ENCODE results near the gene PTX4.

The PTX4 gene

DNA sequence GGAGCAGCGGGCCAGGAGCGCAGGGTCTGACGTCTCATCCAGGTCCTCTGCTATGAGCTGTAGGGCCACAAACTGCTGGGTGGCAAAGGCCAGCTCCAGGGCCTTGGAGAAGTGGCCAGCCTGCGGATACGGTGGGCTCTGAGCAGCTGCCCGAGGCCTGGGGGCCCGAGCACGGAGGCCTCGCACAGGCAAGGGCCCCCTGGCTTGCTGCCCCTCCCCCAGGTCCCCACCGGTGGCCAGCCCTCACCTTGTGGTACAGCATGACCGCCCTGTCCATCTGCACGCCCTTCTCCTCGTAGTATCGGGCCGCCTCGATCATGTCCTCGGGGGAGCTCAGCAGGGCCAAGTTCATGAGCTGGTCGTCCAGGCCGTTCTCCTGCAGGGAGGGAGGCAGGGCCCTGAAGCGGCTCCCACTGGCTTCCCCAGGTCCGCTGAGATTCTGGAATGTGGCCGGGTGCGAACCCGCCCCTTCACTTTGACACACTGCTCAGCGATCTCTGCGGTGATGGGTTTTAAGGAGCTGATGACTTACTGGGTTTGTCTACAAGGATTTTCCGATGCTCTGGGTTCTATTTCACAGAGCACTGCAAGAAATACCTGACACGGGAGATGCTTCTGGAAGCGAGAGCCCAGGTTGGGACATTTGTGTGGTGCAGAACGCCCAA lies 35.0 kb upstream of the PTX4 start:
- no peak for ATAC-seq

DNA sequence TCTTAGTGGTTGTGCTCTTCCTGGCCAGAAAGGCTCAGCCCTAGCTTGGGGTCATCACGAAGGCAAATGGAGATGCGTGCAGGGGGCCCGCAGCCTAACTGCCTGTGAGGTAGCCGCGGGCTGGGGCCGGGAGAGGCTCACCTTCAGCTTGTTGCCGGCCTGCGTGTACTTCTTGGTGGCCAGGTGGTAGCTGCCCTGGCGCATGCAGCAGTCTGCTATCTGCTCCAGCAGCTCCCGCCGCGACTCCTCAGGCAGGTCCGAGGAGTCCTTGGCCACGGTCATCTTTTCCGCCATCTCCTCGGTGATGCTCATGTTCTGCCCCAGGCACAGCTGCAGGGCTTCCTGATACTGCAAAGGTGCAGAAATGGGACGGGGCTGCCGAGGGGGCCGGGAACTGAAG lies 31.7 kb upstream of the PTX4 start:
- ATAC-seq, result no peak

DNA sequence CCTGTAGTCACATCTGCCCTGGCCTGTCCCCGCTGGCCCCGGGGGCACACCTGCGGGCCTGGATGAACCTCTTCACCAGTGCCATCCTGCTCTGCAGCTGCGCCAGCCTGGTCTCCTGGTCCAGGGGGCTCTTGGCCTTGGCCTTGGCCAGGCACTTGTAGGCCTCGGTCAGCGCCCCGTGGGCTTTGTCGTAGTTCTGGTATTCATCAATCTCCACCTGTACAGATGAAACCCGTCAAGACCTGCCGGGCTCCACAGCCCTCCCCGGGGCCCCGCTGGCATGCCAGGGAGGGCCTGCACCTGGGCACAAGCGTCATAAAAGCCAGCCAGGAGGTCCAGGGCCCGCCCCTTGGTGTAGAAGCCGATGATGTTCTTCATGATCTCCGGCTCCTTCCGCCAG lies 31.1 kb upstream of the PTX4 start:
- no peak for ATAC-seq

DNA sequence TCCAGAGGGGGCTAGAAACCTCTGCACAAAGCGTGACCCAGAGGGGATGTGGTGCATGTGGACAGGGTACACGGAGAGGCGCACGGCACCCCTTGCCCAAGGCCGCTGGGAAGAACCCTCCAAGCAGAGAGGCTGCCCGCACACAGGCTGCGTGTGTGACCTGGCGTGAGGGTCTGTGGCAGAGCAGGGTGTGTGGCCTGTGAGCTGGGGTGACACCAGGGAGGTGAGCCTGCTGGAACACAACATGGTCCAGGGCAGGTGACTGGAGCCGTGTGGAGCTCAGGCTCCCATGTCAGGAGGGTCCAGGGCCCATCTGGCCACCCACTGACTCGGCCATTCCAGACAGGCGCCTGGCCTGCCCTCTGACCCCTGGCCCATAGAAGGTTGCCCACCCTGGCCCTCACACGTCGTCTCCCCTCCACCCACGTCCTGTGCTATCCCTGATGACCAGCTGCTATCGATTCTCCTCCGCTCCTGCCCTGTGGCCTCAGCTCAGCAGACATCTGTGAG lies 29.9 kb upstream of the PTX4 start:
- no peak for ATAC-seq

DNA sequence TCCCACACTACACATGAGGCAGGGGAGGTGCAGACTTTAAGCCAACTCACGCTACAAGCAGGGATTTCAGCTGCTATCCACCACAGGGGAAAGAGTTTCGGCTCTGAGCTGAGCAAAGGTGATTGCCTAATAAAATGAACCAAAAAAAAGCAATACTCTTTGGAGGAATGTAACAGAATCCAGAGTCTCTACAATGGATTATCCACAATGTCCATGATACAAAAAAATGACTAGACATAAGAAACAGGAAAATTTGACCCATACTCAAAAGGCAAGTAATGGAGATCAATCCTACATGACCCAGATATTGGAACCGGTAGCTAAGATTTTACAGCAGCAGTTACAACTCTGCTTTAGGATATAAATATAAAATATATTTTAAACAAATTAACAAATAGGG lies 25.8 kb upstream of the PTX4 start:
- no peak for ATAC-seq

DNA sequence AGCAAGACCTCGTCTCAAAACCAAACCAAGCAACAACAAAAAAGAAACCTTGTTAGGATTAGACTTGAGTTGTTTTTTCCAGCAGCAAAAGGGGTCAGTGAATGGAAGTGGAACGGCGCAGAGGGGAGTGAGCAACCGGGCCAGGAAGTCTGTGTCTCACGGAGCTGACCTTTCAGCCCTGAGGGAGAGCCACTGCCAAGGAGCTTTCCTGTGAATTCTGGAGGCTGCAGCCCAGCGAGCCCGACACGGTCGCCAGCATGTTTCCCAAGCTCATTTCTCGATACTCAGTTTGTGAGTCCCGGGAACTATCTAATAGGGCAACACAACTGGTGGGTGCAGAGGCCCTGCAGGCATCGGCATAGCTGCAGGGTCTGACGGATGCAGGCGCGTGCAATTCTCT lies 24.0 kb upstream of the PTX4 start:
- ATAC-seq, result no peak

DNA sequence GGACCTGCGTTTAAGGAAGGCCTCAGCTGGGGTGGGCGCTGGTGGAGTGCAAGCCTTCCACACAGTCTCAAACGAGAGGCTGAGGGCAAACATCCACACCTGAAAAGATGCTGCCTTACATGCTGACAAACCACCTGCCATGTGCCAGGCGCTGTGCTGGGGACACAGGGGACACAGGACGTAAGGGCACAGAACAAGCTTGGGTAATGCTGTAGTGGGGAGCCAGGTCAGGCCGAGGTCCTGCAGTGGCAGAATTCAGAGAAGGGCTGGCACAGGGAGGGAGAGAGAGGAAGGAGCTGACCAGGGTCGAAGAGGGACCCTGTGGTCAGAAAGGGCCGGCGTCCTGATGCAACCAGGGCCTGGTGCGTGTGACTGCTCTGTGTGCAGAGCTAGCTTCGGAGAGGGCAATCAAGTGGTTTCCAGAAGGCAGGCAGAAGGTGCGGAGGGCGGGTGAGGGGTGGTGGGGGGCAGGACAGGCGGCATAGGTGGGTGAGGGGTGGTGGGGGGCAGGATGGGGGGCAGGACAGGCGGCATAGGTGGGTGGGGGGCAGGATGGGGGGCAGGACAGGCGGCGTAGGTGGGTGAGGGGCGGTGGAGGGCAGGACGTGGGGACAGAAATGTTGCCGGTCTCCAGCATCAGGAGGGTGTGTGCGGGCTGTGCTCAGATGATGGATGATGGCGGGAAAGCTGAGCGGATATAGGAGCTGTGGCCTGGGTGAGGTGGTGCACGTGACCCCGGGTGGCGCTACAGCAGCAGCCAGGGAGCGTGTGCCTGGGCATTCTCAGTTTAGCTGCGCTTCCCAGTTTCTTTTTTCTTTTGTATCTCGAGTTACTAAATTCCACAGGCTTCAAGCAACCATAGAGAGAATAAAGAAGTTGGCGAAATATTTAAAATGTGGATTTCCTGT lies 23.2 kb upstream of the PTX4 start:
- no peak for ATAC-seq

DNA sequence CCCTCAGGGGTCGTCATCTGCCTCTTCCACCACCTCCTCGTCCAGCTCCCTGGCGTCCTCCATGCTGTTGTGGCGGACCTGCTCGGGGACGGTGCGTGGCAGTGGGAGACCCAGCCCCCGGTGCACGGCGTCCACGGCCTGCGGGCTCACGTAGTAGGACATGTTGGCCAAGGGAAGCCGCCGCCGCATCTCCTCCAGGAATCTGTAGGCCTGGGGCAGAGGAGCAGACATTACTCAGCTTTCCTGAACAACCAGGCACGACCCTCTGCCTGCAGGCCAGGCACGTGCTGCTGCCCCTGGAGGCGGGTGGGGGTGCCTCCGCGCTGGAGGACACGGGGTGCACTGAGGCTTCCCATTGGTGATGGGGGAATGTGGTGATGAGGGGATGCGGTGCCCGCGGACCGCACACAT lies 22.2 kb upstream of the PTX4 start:
- no peak for ATAC-seq

DNA sequence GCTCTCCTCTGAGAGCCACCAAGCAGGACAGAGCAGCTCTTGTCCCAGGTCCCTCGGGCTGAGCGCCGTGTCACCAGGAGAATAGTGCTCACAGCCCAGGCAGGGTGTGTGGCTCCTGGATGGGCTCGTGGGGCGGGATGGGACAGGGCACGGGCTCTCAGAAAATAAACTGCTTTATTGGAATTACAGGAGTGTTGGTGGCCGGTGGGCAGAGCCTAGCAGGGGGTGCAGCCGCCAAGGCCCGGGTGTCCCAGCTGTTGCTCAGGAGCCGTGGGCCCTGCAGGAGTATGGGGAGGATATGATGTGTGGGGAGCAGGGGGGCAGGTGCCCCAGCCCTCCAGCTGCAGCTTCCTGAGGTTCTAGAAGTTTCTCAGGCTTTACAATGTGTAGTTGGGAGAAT lies 21.5 kb upstream of the PTX4 start:
- no peak for ATAC-seq

DNA sequence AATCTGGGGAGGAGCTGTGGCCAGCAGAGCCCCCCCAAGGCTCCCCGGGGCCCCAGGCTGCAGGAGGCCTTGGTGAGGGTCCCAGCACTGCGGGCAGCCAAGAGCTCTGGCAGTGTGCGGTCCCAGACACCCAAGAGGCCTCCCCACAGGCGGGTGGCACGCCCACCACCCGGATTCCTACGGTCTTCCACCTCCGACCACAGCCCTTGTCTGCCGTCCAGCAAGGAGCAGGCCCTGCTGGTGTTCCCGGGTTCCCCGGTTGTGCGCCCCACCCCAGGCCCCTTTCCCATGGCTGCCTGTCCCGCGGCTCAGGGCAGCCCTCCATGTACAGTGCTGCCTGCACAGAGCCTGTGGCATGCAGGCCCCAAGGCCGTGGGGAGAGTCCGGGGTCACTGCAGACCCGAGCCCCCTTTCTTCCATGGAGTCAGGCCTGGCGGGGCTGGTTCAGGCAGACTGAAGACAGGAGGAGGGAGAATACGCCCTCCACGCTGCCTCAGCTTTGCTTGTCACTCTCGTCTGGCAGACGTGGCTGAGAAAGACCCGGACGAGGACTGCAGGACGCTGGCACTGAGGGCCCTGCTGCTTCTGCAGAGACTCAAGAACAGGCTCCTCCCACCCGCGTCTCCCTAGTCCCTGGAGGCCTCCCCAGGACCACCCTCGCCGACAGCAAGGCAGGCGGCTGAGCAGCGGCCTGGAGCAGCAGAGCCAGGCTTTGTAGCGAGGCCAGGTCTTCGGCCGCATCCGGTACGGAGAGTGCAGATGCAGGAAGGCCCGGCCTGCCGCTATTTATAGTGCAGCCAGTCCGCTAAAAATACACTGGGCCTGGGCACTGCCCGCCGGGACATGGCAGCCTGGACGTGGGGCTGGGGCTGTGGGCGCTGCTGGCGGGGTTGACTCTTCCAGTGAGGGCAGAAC lies 20.8 kb upstream of the PTX4 start:
- no peak for ATAC-seq

DNA sequence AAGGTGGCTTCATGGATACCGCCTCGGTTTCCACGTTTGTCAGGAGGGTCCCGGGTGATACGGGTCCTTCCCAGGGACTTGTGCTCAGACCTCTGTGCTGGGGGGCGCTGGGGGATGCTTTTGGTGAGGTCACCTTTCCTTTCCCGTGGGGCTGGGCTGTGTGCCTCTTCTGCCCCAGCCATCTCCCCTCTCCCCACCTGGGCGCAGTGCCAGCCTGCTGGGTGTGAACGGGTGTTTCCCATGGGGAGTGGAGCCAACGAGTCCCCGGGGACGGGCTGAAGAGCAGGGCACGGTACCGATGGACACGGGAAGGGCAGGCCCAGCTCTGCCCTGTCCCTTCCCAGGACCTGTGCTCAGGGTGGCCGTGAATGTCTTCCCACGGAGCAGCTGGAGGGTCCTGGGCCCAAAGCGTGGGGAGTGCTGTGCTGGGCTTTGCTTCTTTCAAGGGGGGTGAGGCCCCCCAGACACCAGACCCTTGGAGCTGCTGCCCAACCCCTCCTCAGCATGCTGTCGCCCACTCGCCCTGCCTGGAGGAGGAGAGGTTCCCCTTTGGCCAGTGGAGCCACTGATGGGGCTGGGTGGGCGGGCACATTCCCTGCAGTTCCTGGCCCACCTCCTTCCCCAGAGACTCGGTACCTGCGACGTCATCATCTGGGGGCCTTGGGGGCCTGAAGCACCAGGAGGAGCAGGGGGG lies 19.9 kb upstream of the PTX4 start:
- no peak for ATAC-seq

DNA sequence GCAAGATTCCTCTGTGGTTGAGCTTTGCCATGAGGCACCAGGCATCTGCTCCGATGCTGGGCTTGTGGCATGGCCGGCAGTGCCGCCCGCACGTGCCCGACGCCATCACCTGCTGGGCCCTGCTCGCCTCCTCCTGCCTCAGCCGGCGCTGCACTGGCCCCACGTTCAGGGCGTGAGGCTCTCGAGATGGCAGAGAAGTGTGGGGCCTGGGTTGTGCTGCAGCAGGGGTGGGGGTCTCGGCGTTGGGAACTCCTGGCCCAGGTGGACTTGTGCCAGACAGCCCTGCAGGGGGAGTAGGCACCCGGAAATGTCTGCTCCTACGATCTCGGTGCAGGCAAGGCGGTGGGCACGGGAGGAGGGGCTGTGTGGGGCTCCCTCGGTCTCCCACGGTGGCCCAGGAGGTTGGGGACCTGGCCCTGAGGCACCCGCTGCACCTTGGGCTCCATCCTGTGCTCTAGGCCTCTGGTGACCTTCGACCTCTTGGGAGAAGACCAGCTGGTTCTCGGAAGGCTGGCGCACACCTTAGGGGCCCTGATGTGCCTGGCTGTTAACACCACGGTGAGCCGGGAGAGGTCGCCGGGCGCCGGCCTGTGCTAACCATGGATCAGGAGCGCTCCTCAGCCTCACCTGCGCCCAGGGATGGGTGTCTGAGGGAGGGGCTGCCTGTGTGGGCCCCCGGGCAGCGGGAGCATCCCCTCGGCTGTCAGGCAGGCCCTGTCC lies 17.9 kb upstream of the PTX4 start:
- no peak for ATAC-seq

DNA sequence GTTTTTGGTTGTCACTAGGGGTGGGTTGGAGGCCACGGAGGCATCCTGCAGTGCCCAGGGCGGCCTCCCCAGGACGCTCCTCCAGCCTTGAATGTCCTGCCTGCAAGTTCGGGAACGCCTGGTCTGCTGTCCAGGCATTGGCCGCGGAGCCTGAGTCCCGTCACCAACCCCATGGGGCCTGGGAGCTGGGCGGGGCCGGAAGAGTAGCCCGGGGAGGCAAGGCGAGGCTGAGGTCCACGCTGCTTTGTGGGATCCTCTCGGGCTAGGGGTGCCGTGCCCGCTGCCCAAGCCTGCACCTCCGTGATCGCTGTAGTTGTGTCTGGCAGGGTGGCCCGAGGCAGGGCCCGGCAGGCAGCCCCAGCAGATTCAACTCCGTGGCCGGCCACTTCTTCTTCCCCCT lies 17.2 kb upstream of the PTX4 start:
- no peak for ATAC-seq

DNA sequence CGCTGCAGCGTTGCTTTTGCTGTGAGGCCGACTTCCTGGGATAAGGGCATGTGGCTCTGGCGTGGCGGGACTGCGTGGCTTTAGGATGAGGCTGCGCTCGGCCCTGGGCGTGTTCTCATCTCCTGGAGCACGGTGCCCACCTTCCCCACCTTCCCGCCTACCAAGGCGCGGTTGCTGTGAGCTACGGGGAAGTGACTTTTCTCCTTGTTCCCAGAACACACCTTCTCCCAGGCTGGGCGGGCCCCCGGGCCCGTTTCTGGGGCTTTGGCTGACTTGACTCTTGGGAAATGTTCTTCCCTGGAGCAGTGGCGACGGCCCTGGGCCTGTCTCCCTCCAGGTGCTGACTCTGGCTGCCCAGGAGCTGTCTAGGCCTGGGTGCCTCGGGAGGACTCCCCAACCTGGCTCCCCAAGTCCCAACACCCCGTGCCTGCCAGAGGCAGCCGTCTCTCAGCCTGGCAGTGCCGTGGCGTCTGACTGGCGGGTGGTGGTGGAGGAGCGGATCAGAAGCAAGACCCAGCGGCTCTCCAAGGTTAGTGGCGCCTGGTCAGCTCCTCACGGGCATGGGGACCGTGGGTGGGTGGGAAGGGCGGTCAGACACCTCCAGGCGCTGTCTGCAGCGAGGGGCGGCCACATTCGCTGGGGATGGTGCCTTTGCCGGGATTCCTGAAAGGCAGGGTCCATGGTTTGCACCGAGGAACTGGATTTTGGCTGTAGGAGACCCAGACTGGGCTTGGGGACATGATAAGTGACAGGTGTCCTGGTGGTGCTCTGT lies 16.5 kb upstream of the PTX4 start:
- ATAC-seq, result no peak

DNA sequence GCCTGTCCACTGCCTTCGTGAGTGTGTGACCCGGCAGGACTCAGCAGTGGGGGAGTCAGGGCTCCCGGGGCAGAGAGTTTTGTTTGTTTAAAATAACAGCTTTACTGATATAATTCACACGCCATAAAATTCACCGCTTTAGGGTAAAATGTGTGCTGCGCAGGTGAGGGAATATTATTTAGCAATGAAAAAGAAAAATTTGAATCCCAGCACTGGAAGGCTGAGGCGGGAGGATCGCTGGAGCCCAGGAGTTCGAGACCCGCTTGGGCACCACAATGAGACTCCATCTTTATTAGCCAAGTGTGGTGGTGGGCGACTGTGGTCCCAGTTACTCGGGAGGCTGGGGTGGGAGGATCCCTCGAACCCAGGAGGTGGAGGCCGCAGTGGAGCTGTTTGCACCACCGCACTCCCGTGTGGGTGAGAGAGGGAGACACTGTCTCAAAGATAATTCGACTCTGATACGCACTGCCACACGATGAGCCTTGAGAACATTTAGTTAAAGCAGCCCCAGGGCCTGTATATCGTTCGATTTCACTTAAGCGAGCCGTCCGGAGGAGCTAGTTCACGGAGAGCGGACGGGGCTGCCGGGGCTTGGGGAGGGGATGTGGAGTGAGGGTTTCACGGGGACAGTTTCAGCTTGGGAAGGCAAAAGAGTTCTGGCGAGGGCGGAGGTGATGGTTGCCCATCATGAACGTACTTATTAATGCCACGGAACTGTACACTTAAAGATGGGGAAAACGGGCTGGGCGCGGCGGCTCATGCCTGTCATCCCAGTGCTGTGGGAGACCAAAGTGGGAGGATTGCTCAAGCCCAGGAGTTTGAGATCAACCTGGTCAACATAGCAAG lies 14.6 kb upstream of the PTX4 start:
- no peak for ATAC-seq

DNA sequence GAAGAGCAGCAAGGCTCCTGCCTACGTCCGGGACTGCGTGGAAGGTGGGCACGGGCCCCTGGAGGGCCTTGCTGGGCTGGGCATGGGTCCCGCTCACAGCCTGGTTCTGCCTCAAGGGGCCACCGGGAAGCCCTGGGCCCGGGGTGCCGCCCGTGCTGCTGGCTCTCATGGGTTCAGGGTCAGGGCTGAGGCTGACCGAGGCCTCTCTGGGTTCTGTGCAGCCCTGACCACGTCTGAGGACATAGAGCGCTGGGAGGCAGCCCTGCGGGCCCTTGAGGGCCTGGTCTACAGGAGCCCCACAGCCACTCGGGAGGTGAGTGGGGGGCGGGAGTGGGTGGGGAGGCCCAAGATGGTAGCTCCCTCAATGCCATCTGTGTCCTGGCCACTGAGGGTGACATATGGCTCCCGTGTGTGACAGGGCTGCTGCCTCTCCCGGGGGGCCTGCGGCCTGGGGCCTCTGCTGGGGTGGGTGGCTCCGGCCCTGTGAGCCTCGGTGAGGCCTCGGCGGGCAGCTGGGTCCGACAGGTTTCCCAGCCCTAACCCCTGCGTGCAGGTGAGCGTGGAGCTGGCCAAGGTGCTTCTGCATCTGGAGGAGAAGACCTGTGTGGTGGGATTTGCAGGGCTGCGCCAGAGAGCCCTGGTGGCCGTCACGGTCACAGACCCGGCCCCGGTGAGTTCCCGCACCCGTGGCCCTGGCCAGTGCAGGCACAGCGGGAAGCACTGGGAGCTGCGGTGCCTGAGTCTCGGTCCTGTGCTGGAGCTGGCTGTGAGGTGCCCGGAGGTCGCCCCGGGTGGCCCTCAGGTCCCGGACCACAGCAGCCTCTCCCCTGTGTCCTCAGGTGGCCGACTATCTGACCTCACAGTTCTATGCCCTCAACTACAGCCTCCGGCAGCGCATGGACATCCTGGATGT lies 13.6 kb upstream of the PTX4 start:
- no peak for ATAC-seq

DNA sequence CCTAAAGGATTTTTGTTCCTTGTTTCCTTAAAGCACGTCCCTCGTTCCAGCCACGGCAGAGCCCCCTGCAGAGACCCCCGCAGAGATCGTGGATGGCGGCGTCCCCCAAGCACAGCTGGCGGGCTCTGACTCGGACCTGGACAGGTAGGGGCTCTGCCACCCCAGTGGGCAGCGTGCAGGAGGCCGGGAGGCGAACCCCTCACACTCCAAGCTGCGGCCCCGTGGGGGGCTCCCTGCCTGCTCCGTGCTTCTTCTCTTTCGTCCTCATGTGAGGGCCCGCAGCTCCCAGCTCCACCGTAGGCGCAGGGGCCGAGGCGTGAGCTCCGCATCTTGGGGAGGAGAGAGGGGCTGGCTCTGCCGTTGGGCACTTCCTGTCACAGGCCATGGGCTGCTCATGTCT lies 12.9 kb upstream of the PTX4 start:
- ATAC-seq, result no peak

DNA sequence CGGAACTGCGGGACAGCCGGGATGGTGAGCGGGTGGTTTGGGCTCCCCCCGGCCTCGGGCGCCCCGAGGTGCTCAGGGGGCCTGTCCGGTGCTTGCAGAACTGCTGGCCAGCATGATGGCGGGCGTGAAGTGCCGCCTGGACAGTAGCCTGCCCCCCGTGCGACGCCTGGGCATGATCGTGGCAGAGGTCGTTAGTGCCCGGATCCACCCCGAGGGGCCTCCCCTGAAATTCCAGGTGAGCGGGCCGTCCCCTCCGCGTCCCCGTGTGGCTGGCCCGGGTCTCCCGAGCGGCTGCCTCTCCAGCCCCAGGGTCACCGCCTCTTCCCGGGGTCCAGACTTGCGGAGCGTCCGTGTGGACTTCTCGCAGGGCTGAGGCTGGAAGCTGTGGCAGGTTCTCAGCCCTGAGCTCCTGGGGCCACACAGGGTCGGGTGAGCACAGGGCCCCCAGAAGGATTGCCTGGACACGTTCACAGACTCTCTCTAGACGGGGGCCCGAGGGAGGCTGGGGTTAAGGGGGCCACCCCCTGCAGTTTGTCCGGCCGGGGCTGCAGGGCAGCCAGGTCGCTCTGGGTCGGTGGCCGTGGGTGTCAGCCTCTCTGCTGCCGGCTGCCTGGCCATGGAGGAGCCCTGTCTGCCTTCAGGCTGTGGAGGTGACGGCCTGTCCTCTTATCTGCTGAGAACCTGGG lies 11.9 kb upstream of the PTX4 start:
- no peak for ATAC-seq

All from activated CD4-positive, CD25-positive, alpha-beta regulatory T cell treated with anti-CD3 and anti-CD28 coated beads, Interleukin-2, amount 50 U/mL, for 24 hours (primary cell).